Erythroblast (primary cell): ENCODE data around the gene SKA3.

Experiments
- GATA1 ChIP-seq: IDR thresholded peaks from 2 replicates; pipeline ENCODE4 v1.6.1; 2011; ENCODE audit warnings: low read depth, mild to moderate bottlenecking, control low read depth, low read length, moderate library complexity
- POLR2A ChIP-seq: IDR thresholded peaks from 2 replicates; pipeline ENCODE4 v1.6.1; 2011; ENCODE audit warnings: mild to moderate bottlenecking, low read length

DNA sequence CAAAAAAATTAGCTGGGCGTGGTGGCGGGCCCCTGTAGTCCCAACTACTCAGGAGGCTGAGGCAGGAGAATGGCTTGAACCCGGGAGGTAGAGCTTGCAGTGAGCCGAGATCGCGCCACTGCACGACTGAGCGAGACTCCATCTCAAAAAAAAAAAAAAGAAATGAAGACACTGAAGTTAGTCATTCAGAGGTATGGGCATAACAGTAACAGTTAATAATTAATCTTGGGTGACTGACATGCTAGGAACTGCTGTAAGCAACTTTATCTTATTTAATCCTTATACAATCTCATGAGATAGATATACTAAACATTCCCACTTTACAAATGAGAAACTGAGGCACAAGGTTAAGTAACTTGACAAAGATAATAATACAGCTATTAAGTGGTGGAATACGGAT lies 4.9 kb downstream of the SKA3 start:
- TF ChIP-seq POLR2A (no peak), GATA1 (no peak)
